Mammary epithelial cell (primary cell): ENCODE data around the gene PCDHGA7.

ENCODE experiments used
- EZH2 ChIP-seq: IDR thresholded peaks from 2 replicates; pipeline ENCODE4 v1.6.1; 2012; ENCODE audit warnings: low read length, inconsistent platforms, borderline replicate concordance
- TF ChIP-seq, protein P1 (sequence below), 2 donors: IDR thresholded peaks in 1 of 2; conservative IDR thresholded peaks in 1 of 2; 2 replicates each; pipeline ENCODE4 v1.5.1; 2011 to 2012; ENCODE audit warnings: inconsistent platforms in 2 of 2, low read length in 2 of 2, mild to moderate bottlenecking in 2 of 2, control low read depth in 1 of 2, low read depth in 1 of 2; ENCODE audit not compliant: insufficient read depth in 1 of 2; ENCODE audit errors: extremely low read depth in 1 of 2

DNA sequence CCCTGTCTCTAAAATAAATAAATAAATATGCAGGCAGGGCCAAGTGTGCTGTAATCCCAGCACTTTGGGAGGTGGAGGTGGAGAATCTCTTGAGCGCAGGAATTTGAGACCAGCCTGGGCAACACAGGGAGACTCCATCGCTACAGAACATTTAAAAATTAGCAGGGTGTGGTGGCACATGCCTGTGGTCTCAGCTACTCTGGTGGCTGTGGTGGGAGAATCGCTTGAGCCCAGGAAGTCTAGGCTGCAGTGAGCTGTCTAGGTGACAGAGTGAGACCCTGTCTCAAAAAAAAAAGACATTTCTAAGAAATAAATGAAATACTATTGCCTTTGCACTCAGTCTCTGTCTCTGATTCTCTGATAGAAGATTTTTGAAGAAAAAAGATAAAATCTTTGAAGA is 29.0 kb downstream of the PCDHGA7 start:
- TF ChIP-seq, protein P1, sequence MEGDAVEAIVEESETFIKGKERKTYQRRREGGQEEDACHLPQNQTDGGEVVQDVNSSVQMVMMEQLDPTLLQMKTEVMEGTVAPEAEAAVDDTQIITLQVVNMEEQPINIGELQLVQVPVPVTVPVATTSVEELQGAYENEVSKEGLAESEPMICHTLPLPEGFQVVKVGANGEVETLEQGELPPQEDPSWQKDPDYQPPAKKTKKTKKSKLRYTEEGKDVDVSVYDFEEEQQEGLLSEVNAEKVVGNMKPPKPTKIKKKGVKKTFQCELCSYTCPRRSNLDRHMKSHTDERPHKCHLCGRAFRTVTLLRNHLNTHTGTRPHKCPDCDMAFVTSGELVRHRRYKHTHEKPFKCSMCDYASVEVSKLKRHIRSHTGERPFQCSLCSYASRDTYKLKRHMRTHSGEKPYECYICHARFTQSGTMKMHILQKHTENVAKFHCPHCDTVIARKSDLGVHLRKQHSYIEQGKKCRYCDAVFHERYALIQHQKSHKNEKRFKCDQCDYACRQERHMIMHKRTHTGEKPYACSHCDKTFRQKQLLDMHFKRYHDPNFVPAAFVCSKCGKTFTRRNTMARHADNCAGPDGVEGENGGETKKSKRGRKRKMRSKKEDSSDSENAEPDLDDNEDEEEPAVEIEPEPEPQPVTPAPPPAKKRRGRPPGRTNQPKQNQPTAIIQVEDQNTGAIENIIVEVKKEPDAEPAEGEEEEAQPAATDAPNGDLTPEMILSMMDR (conservative IDR thresholded peaks at IDR 0.05 in 1 of 2, IDR thresholded peaks at IDR 0.05 in 1 of 2; ENCODE audit: extremely low read depth in 1 of 2, insufficient read depth in 1 of 2, low read depth in 1 of 2, low read length in 2 of 2) = no peak
- no peak for TF ChIP-seq EZH2
